ENCODE measurements around the gene MYO1C.

The MYO1C gene

GRCh38 chr17:1488826-1489270, 3.6 kb downstream of the MYO1C start:
- TF ChIP-seq CTCF (conservative IDR thresholded peaks at IDR 0.05), result no peak
- H3K27ac ChIP-seq, result peak overlapping the region; percentile 94

- peak overlapping the region; percentile 94 for H3K27ac ChIP-seq
- no peak for TF ChIP-seq CTCF (conservative IDR thresholded peaks at IDR 0.05)
Observed at GRCh38 chr17:1487939-1488825, 4.3 kb downstream of the MYO1C start.

GRCh38 chr17:1486802-1487695, 5.4 kb downstream of the MYO1C start:
- H3K27ac ChIP-seq, result peak overlapping the region; percentile 94
- no peak for TF ChIP-seq CTCF (conservative IDR thresholded peaks at IDR 0.05)

DNA sequence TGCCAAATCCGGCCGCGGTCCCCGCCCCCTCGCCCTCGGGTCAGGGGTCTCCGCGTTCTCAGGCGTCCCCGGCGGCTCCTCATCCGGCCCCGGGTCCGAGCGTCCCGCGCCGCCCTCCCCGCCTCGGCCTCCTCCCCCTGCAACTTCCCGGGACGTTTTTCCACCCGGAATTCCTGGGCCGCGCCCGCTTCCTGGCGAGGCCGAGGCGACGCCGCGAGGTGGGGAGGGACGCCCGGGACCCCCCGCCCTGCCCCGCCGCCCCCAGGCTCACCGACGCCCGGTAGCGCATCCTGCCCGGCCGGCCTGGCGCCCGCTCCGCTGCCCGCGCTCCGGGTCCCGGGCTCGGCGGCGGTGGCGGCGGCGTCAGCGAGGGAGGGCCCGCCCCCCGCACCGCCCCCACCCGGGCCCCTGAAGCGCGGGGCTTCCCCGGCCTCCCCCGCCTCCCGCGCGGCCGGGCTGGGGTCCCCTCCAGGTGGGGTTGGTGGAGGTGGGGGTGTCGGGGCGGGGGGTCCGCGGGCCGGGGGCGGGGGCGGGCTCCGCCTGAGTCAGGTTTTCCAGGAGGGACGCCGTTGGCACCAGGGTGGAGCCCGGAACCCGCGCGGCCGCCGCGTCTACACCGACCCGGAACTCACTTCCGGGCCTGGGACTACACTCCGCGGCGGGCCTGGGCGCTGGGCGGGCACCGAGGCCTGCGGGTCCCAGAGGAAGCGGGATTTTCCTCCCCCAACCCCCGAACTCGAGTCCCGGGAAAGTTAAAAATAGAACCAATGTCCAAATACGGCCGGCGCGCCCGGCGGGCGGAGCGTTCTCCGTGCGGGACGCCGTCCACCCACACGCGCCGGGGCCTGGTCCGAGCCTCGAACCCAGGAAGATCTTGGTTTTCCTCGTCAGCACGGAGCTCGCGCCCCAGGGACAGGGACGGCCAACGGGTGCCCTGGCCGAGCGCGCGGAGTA, 6.8 kb downstream of the MYO1C start:
- TF ChIP-seq CTCF (conservative IDR thresholded peaks at IDR 0.05), result no peak
- H3K27ac ChIP-seq, result peak overlapping the region; percentile 94

- TF ChIP-seq CTCF (conservative IDR thresholded peaks at IDR 0.05), result no peak
- peak overlapping the region; percentile 94 for H3K27ac ChIP-seq
Observed at GRCh38 chr17:1484676-1485422, 7.6 kb downstream of the MYO1C start.

- peak overlapping the region; percentile 94 for H3K27ac ChIP-seq
- TF ChIP-seq CTCF (conservative IDR thresholded peaks at IDR 0.05), result no peak
Observed at GRCh38 chr17:1484060-1484535, 8.4 kb downstream of the MYO1C start.
